Esophagus squamous epithelium (tissue), 4 donors: ENCODE data around the gene KIF6.

Source experiments
- CTCF ChIP-seq, 6 experiments: fragments of 450-650 bp in 4 of 6; fragments of 200-600 bp in 2 of 6; sonication (generic) in 2 of 6; IDR thresholded peaks; one replicate each; pipeline ENCODE4 v1.5.1; 2016 to 2019; ENCODE audit warnings: antibody characterized with exemption in 6 of 6, mild to moderate bottlenecking in 4 of 6, moderate library complexity in 4 of 6
- POLR2A ChIP-seq, 4 donors: fragments of 450-650 bp; IDR thresholded peaks; one replicate each; pipeline ENCODE4 v1.6.1; 2017; ENCODE audit warnings: antibody characterized with exemption in 4 of 4, mild to moderate bottlenecking in 4 of 4, moderate library complexity in 3 of 4

- TF ChIP-seq CTCF (IDR thresholded peaks at IDR 0.05) (no peak), POLR2A (IDR thresholded peaks at IDR 0.05) (no peak)
Measured at GRCh38 chr6:39381550-39382140, 343.6 kb downstream of the KIF6 start.
